Activated T-cell treated with anti-CD3 and anti-CD28 coated beads for 48 hours (primary cell): ENCODE measurements around the gene CARD9.

ENCODE experiments used
- DNase-seq: peaks from one replicate; pipeline ENCODE4 v3.0.0-alpha.2; 2020; ENCODE audit warnings: low read depth

CARD9 gene

DNA sequence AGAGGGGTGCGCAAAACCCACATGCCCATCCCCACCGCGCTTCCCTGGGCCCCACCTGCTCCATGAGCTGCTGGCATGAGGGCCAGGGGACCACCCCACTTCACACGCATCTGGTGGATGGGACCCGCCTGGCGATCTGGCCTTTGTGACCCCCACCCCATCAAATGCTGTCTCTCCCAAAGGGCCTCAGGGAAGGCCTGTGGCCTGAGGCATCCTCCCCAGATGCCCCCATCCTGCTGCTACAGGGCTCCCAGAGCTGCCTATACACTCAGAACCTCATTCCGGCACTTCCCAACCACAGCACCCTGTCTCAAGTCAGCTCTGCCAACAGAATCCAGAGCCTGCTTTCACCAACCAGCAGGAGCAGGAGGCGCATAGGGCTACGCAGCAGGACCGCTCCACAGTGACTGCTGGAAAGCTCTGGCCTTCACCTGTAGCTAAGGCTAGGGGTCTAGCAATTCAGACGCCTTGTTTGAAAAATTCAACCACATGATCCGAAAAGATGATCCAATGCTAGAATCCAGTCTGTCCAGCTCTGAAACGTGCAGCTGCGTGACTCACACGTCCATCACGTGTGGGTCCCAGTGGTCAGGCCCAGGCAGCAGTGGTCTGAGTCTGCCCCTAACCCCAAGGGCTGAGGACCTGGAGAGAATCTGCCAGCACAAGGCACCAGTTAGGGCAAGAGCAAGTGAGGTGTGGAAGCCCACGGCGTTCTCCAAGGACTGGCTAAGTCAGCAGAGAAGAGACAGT is 27.9 kb upstream of the CARD9 start:
- DNase-seq = no peak

DNA sequence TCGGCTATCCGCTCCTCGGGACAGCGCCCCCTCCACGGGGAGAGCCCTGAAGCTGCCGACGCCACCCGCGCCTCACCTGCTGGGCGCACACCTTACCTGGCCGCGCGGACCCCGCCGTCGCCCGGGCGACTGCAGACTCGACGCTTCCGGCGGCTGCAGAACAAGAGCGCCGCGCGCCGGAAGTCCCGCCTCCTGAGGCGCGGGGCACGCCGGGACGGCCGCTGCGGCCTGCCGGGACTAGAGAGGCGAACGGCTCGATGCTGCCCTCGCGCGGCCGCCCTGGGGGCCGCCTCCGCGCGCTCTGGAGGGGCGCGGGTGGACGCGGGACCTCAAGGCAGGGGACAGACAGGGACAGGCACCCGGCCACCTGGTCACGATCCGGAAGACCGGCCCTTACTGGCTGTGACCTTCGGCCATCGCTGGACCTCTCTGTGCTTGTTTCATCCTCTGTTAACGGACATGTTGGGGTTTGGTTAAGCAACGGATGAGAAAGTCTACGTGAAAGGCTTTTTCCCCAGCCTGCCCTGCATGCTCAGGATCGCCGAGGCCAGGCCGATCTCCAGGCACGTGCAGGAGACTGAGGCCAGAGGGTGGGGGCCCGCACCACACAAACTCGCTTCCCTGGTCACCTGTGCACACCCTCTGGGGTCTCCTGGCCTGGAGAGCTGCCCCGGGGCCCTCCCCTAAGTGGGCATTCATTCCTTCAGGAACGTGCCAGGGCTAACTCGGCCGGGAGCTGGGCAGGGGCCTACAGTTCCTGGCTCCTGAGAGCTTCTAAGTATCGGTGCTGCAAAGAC is 26.8 kb upstream of the CARD9 start, which contains the start of gene SNAPC4:
TSS of gene SNAPC4 (minus strand) at position 133 of the 797 bp plus-strand sequence. CDS start 1,742 bp downstream, outside the sequence.
- peak; percentile 91 for DNase-seq

DNA sequence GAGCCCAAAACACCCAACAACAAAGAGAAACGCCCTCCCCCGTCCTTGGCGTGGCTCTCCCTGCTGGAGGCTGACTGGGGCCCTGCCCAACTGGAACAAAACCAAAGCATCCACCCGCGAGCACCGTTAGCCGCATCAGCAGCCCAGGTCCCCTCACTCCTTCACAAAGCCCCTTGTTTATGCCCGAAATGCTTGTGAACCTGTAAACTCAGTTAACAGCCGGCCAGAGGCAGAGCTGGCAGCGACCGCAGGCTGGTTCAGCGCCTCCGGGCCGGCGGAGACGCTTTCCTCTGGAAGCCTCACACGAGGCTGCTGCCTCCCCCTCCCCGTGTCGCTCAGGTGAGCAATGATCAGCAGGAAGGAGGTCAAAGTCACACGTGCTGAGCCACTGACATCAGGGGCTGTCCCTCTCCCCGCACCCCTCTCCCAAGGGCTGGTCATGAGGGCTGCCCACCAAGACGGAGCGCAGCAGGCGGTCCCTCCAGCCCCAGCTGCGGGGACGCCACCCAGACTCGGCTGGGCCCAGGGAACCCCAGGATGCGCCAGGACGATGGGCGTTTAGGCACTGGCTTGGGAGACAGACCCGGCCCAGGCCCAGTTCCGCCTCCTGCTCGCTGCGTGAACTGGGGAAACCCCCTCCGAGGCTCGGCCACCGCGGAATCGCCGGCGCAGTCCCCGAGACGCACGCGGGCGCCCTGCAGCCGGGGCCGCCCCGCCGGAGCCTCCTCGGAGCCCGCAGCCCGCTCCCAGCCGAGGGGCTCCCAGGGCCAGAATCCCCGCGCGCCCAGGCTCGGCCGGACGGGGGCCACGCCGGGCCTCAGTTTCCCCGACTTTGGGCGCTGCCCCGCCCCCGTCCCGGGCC is 25.9 kb upstream of the CARD9 start:
- peak; percentile 40 for DNase-seq

DNA sequence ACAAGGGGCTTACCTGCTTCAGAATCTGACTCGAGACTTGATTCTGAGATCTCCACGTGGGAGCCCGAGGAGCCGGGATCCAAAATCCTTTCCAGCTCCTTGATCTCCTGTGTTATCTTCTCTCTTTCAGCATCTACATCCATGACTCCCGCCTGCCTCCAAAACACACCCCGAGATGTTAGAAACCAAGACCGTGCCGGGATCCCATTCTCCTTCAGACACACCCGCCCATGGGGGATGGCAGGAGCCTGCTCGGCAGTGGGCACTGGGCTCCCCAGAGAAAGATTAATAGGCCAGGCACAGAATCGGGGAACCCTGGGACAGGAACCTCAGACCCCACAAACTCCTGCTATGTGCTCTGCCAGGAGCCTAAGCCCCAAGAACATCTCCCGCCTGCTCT is 24.8 kb upstream of the CARD9 start:
- no peak for DNase-seq

DNA sequence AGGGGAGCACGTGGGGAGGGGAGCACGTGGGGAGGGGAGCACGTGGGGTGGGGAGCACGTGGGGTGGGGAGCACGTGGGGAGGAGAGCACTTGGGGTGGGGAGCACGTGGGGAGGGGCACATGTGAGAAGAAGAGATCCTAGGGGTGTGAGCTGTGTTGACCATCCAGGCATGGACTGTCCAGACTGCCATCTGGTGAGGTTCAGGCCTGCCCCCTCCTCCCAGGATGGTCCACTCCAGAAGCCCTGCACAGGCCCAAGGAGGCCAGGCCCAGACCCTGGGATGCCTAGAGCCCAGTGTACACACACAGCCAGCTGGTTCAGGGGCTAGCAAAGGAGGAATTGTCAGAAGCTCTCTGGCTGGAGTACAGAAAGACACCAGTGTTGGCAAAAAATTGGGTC is 24.2 kb upstream of the CARD9 start:
- DNase-seq = no peak

DNA sequence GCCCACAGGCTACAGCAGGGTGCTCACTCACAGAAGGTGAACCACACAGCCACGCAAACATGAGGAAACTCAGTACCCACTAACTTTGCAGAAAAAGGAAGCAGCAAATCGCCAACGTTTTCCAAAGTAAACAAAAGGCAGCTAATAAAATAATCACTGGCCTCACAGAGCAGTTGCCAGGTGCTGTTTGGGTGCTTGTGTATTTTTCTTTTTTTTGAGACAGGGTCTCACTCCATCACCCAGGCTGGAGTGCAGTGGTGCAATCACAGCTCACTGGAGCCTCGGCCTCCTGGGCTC is 22.7 kb upstream of the CARD9 start:
- no peak for DNase-seq

DNA sequence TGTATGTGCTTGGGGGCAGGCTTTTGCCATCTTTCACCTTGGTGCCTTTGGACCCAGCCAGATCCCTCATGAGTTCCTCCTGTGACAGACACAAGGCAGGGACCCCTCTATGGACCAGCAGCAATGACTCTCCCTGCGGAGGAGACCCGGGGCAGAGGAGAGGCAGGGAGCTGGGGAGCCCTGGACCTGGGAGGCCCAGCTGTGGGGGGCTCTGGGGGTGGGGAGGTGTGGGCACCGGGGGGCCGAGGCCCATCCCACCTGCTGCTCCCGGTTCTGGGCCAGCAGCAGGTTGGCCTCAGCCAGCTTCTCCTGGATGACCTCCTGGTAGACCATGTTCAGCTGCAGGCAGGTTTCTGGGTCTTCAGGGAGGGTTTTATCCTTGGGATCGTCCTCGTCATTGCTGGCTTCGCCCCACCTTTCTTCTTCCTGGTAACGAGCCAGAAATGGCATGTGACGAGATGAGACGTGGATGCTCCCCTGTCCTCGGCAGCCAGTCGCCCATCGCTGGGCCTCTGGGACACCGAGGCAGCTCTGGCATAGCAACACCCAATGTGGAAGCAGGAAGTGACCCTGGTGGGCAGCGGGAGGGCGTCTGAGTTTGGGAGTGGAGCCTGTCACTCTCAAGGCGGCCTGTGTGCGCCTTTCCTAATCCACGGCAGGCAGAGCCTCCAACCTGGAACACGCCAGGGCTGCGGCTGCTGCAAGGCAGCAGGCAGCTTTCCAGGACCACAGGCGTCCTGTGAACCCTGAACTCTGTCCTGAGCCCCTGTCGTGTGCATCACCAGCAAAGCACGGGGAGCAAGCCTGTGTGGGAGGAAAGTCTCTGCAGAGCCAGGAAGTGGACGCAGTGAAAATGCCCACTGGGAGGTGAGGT is 22.1 kb upstream of the CARD9 start:
- DNase-seq = no peak

DNA sequence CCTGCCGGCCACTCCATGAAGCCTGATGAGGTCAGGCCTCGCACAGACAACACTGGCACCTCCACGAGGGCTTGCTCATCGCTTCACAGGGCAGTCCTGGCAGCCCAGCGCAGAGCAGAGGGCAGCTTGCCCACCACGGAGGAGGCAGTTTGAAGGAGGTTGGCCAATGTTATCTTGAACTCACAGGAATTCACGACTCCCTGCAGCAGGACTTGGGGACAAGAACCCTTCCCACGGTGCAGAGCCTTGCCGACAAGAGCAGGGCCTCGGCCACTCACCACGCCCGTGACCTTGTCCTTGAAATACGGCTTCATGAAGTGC is 21.5 kb upstream of the CARD9 start:
- no peak for DNase-seq

DNA sequence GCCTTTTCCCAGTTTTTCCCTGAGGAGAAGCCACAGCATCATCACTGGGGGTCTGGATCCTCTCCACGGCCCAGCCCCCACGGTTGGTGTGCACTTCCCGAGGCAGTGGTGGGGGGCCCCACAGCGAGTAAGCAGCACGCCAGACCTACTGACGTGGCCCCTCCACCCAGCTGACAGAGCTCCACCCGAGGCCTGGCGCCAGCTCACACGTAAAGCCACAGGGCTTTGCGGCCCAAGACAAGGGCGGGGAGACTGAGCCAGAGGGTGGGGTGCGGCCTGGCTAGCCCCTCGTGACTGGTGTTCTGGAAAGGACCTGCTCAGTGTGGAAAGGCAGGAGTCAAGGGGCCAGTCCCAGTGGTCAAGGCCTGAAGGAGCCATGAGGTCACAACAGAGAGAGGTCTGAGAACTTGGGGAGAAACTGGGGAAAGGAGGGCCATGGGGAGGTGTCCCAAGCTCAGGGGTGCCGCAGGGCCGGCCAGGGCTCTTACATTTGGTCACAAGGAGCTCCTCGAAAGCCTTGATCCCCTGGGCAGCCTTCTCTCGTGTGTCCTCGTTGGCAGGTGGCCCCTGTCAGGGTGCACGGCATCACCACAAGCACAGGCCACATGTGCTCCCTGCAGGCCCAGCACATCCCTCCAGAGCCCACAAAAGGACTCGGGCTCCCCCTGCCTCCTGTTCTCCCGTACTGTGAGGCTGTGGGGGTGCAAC is 21.0 kb upstream of the CARD9 start:
- no peak for DNase-seq

DNA sequence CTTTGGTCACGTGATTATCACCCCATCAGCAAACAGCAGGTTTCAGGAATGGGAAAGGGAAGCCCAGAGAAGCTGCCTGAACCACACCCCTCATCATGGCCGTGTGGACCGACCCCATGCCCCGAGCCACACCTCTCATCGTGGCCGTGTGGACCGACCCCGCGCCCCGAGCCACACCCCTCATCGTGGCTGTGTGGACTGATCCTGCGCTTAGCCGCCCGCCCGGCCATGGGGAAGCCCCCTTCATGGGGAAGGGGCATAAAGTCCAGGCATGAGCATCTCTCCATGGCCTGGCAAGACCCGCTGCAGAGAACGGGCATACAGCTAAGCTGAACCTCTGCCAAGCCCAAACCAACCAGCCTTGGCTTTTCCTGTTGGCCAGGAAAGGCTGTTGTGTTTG is 20.1 kb upstream of the CARD9 start:
- no peak for DNase-seq

DNA sequence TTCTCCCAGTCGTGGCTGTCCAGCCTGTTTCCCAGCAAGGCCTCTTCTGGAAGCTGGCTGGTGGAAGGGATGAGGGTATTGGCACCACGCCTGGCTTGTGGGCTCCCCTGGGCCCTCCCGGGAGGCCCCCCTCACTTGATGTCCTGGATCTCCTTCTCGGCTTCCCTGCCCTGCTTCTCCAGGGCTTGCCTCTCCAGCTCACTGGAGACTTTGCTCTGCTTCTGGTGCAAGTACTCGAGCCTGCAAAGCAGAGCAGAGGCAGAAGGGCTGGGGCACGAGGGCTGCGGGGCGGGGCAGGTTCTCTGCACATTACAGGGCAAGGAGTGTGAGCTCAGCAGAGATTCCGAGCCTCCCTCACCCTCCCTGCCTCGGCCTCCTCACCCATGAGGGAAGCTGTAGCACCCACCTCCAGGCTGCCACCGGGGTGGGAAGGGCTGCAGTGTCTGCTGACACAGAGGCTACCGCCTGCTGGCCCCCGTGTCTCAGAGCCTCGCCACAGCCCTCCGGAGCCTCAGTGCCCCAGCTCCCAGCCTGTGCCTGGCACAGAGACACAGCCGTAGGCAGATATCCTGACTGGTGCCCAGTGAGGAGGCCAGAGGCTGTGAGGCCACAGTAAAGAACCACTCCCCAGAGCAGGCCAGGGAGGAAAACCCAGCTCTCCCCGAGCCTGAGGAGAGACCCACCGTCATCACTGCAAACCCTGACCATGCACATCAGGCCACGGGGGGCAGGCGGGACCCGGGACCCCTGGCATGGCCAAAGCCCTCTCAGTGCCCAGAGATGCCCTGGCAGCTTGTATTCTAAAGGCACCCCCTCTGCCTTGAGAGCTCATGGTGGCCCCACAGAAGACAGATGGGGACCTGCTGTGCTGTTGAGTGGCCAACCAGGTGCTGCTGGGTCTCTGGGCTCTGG is 19.3 kb upstream of the CARD9 start:
- DNase-seq = no peak

DNA sequence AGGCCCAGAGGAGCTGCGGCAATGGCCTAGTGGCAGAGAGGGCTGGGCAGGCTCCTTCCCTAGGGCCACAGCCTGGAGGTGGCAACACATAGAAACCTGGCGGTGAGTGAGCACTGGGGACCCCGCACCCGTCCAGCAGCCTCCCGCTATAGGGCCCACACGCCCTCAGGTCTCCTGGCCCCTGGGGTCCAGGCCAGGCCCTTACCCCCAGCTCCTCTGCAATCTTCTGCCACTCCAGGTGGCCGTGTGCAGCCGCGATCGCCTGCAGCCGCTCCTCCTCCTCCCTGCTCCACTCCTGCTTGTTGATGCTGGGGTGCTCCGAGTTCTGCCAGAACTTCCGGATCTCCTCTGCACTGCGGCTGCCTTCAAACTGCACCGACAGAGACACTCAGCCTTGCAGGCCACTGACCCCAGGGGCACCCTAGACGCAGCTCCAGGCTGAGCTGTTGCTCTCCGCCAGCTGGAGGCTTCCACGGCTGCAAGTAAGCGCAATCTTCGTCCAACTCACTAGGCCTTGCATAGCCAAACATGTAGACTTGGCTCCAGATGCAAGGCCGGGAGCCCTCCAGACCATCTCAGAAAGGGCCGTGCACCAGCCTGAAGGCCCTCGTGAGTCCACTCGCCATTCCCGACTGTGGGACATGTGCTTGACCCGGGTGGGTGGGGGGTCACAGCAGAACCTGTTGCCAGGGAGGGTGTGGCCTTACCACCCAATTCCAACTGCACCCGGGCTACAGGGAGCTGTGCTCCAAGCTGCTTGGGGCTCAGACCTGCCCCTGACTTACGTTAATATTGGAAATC is 18.5 kb upstream of the CARD9 start:
- no peak for DNase-seq

DNA sequence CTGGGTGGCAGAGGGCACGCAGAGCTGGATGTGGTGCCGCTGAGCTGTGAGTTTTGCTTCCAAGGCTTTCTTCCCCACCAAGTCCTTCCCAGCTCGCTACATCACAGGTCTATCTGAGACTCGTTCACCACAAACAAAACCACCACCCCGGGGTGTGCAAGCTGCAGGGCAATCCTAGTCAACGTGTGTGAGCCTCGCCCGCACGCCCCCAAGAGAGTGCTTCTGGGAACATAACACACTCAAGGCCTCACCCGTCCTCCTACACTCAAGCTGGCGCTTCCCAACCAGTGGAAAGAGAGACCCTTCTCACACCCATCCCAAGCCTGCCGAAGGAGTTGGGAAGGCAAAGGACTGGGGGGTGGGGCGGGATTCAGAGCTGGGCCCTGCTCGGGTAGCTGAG is 15.9 kb upstream of the CARD9 start:
- DNase-seq = no peak

DNA sequence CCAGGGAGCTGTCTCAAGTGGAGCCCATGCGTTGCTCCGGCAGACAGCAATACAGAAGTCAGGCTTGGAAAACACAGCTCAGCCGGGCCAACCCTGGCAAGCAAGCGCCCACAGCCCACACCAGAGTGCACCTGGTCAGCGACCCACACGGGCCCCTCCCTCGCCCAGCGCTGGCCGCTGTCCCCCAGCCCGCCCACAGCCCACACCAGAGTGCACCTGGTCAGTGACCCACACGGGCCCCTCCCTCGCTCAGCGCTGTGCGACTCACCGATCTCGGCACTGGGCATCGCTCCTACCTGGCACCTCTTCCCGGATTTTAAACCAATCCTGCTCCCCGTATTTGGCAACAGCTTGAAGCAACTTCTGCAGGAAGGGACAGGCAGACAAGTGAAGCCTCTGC is 13.7 kb upstream of the CARD9 start:
- DNase-seq = no peak

DNA sequence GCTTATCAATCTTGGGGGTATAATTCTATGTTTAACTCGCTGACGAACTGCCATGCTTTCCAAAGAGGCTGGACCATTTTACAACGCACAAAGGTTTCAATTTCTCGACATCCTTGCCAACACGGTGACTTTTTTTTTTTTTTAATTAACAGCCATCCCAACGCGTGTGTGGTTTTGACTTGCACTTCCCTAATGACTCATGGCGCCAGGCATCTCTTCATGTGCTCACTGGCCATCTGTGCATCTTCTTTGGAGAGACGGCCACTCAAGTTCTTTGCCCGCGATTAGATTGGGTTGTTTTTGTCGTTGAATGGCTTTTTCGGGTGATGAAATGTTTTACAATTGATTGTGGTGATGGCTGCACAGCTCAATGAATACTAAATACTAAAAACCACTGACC is 12.5 kb upstream of the CARD9 start:
- no peak for DNase-seq

DNA sequence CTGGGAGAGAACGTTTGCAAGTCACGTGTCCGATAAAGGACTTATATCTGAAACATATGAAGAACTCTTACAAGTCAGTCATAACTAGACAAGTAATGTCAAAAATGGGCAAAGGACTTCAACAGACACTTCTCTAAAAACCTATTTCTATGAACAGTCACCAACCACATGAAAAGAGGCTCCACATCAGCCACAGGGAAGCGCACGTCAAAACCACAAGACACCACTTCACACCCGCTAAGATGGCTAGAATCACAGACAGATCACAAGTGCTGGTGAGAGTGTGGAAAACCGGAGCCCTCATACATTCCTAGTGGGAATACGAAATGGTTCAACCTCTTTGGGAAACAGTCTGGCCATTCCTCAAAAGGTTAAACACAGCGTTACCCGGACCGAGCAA is 11.5 kb upstream of the CARD9 start:
- DNase-seq = no peak

DNA sequence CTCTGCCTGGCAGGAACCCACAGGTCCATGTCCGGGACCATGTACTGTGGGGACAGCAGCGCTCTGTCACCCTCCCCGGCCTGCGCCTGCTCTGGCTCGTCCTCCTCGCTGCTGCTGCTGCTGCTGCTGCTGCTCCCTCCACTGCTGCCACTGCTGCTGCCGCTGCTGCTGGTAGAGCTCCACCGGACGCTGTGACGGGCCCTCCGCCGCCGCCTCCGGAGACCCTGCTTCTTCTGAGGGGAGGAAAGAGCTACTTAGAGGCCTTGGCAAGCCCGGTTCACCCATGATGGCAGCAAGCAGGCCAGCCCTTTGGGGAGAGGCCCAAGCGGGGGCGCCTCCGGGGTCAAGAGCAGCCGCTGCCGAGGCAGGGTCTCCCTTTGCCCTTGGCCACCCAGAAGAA is 10.0 kb upstream of the CARD9 start:
- no peak for DNase-seq

DNA sequence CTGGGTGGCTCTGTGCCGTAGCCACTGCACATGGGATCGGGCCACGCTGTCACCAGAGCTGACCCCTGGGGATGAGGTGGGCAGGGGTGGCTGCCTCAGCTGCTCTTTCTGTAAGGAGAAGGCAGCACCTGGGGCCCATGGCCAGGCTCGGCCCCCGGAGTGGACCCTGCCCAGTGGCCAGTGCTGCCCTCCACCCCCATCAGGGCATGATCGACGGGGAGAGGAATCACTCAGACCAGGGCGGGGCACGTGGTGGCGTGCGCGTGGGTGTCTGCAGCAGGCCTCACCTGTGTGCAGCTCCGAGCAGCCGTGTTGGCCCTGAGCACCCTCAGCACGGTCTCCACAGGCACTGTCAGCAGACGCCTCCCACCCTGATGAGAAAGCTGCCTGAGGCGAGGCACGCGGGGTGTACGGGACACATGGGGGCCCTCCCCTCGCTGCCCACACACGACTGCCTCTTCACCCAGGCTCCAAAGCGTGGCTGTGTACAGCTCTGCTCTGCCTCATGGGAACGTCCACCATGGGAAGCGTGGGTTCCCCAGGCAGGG is 8.6 kb upstream of the CARD9 start:
- no peak for DNase-seq

DNA sequence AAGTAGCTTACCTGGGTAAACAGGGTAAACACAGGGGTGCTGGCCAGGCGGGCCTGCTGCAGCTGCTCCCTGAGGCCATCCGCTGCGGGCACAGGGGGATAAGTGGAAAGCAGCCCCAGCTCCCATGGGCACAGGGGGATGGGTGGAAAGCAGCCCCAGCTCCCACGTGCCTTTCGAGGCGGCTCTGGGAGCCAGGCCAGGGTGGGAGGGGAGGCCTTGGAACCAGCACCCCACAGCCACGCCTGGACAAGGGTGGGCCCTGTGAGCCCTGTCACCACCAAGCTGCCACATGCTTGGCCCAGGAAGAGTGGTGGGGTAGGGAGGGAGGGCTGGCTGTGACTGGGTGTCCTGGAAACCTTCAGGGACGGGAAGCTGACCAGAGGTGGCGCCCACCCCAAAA is 7.8 kb upstream of the CARD9 start:
- no peak for DNase-seq
